K562 (cell line): ENCODE data around the gene UROS.

Experiments used
- SP2 ChIP-seq: IDR thresholded peaks from 2 replicates; pipeline ENCODE4 v1.6.1; 2011; ENCODE audit warnings: mild to moderate bottlenecking, low read depth, low read length, moderate library complexity; ENCODE audit not compliant: poor library complexity, severe bottlenecking; ENCODE audit errors: extremely low read depth
- TF ChIP-seq, protein P1 (sequence below), 2 experiments: fragments of 450-650 bp in 1 of 2; sonication (generic) in 1 of 2; formaldehyde crosslinking in 1 of 2; IDR thresholded peaks; 2 replicates each; pipeline versions ENCODE4 v1.7.1 to v1.9.0; 2016 to 2022; ENCODE audit warnings: inconsistent platforms in 1 of 2, mild to moderate bottlenecking in 1 of 2, missing genetic modification reagents in 1 of 2
- TF ChIP-seq, protein P2 (sequence below): sonication (generic); formaldehyde crosslinking; IDR thresholded peaks from 2 replicates; pipeline ENCODE4 v1.8.0; 2022; ENCODE audit warnings: missing genetic modification reagents, mild to moderate bottlenecking, borderline replicate concordance
- TF ChIP-seq, protein P3 (sequence below), 3 experiments: IDR thresholded peaks in 2 of 3; conservative IDR thresholded peaks in 1 of 3; 2 replicates each; pipeline ENCODE4 v1.5.1; 2011 to 2012; ENCODE audit warnings: low read length in 3 of 3, mild to moderate bottlenecking in 3 of 3, control low read depth in 2 of 3, improper control_type of control experiment in 1 of 3, inconsistent platforms in 1 of 3, low read depth in 1 of 3, mixed read lengths in 1 of 3, moderate library complexity in 1 of 3; ENCODE audit not compliant: insufficient read depth in 2 of 3

DNA sequence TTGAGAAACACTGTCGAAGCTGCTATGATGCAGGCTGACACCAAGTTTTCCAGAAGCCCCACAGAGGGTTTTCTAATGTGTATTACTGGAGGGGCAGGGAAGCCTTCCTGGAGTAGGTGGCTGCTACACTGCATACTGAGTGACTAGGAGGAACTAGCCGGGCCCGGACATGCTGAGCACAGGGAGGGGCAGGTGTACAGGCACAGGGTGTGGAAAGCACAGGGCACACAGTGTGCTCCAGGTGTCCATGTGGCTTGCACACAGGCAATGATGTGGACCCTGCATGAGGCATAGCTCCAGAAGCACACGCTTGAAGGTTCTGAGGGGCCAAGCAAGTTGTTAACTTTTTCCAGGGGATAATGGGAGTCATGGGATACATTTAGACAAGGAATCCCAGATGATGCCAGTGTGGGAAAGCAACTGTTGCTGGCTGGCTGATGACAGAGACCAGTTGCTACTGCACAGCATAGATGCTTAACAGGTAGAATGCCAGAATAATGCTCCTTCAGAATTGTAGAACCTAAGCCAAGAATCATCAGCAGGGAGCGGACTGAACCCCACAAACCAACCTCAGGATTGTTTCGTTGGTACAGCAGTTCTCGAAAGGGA lies 43.5 kb upstream of the UROS start:
- TF ChIP-seq, protein P1, sequence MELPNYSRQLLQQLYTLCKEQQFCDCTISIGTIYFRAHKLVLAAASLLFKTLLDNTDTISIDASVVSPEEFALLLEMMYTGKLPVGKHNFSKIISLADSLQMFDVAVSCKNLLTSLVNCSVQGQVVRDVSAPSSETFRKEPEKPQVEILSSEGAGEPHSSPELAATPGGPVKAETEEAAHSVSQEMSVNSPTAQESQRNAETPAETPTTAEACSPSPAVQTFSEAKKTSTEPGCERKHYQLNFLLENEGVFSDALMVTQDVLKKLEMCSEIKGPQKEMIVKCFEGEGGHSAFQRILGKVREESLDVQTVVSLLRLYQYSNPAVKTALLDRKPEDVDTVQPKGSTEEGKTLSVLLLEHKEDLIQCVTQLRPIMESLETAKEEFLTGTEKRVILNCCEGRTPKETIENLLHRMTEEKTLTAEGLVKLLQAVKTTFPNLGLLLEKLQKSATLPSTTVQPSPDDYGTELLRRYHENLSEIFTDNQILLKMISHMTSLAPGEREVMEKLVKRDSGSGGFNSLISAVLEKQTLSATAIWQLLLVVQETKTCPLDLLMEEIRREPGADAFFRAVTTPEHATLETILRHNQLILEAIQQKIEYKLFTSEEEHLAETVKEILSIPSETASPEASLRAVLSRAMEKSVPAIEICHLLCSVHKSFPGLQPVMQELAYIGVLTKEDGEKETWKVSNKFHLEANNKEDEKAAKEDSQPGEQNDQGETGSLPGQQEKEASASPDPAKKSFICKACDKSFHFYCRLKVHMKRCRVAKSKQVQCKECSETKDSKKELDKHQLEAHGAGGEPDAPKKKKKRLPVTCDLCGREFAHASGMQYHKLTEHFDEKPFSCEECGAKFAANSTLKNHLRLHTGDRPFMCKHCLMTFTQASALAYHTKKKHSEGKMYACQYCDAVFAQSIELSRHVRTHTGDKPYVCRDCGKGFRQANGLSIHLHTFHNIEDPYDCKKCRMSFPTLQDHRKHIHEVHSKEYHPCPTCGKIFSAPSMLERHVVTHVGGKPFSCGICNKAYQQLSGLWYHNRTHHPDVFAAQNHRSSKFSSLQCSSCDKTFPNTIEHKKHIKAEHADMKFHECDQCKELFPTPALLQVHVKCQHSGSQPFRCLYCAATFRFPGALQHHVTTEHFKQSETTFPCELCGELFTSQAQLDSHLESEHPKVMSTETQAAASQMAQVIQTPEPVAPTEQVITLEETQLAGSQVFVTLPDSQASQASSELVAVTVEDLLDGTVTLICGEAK (IDR thresholded peaks at IDR 0.05), result no peak
- TF ChIP-seq, protein P1 (CRISPR knock-in tag; IDR thresholded peaks at IDR 0.05), result no peak
- TF ChIP-seq, protein P2, sequence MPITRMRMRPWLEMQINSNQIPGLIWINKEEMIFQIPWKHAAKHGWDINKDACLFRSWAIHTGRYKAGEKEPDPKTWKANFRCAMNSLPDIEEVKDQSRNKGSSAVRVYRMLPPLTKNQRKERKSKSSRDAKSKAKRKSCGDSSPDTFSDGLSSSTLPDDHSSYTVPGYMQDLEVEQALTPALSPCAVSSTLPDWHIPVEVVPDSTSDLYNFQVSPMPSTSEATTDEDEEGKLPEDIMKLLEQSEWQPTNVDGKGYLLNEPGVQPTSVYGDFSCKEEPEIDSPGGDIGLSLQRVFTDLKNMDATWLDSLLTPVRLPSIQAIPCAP (CRISPR knock-in tag), result no peak
- no peak for TF ChIP-seq SP2
- TF ChIP-seq, protein P3, sequence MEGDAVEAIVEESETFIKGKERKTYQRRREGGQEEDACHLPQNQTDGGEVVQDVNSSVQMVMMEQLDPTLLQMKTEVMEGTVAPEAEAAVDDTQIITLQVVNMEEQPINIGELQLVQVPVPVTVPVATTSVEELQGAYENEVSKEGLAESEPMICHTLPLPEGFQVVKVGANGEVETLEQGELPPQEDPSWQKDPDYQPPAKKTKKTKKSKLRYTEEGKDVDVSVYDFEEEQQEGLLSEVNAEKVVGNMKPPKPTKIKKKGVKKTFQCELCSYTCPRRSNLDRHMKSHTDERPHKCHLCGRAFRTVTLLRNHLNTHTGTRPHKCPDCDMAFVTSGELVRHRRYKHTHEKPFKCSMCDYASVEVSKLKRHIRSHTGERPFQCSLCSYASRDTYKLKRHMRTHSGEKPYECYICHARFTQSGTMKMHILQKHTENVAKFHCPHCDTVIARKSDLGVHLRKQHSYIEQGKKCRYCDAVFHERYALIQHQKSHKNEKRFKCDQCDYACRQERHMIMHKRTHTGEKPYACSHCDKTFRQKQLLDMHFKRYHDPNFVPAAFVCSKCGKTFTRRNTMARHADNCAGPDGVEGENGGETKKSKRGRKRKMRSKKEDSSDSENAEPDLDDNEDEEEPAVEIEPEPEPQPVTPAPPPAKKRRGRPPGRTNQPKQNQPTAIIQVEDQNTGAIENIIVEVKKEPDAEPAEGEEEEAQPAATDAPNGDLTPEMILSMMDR (IDR thresholded peaks at IDR 0.05 in 2 of 3, conservative IDR thresholded peaks at IDR 0.05 in 1 of 3; ENCODE audit: insufficient read depth in 2 of 3, low read depth in 1 of 3, low read length in 3 of 3), result no peak
